GM21515 (cell line): ENCODE data around the gene DISC1.

ENCODE experiments used
- ATAC-seq: cut with Tn5 transposase; IDR thresholded peaks from one replicate; pipeline ENCODE4 v1.9.1; 2021; ENCODE audit not compliant: unreplicated experiment

DISC1 gene

GRCh38 chr1:231842441-231842840 is 215.9 kb downstream of the DISC1 start:
- ATAC-seq: no peak

DNA sequence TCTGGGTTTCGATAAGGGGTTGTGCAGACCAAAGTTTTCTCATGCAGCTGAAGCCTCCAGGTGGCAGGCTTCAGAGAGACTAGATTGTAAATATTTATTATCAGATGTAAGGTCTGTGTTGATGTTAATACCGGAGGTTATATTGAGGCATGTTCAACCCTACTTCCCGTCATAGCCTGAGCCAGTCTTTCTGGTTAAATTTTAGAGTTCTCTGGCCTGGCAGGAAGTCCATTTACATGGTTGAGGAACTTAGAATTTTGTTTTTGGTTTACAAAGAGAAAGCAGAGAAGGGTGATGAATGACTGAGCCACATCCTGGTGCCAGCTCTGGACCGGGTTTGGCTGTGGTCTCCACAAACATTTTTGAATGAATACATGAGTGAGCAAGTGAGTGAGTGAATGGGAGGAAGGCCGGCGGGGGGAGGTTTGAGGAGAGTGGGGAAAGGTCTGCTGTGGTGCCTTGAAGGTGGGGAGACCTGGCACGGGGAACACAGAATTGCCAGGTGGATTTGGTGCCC is 218.5 kb downstream of the DISC1 start:
- no peak for ATAC-seq

GRCh38 chr1:231847612-231848397 is 221.2 kb downstream of the DISC1 start:
- no peak for ATAC-seq

DNA sequence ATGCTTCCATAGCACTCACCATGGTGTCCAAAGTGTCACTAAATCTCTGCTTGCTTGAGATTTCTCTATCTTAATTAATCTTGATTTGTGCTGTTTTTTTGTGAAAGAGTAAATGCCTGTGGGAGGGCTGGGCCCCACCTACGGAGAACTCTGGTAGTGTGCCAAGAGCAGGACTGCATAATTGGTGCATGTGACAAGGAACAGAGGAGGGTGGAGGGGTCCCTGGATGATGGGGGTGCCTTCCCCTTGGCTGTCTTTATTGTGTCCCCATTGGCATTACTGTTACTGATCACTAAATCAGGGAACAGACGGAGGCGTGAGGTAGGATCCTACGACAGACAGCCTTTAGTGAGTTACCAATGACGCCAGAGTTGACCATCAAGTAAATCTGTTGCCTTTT is 223.4 kb downstream of the DISC1 start:
- no peak for ATAC-seq

GRCh38 chr1:231850786-231851185 is 224.2 kb downstream of the DISC1 start:
- no peak for ATAC-seq

GRCh38 chr1:231853588-231854207 is 227.1 kb downstream of the DISC1 start:
- ATAC-seq: no peak

- ATAC-seq: no peak
These were observed 228.8 kb downstream of the DISC1 start for GRCh38 chr1:231855361-231855760.

GRCh38 chr1:231855926-231856325 is 229.3 kb downstream of the DISC1 start:
- ATAC-seq: no peak

GRCh38 chr1:231856426-231856825 is 229.8 kb downstream of the DISC1 start:
- ATAC-seq: no peak

- ATAC-seq: no peak
These were observed 230.3 kb downstream of the DISC1 start for GRCh38 chr1:231856894-231857293.

DNA sequence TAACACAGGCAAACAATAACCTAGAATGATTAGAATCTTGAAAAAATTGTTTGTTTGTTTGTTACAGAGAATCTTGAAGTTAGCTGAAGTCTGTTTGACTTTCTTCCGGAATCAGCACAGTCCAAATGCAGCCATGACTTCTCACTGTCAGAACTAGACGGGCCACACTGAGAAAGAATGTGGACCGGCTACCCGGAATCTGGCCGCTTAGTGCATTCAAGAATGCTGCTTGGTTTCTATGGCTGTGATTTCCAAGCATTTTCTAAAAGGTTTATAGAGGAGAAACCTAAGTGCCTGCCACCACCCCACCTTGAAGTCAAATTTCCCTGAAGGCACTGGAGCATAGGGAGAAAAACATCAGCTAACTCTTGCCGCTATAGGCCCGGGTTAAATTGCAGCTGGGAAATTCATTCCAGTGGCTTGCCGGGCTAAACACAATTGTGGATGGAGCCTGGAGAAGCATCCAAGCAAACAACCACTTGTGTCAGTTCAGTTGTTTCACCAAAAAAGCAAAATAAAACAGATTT is 231.1 kb downstream of the DISC1 start:
- no peak for ATAC-seq

DNA sequence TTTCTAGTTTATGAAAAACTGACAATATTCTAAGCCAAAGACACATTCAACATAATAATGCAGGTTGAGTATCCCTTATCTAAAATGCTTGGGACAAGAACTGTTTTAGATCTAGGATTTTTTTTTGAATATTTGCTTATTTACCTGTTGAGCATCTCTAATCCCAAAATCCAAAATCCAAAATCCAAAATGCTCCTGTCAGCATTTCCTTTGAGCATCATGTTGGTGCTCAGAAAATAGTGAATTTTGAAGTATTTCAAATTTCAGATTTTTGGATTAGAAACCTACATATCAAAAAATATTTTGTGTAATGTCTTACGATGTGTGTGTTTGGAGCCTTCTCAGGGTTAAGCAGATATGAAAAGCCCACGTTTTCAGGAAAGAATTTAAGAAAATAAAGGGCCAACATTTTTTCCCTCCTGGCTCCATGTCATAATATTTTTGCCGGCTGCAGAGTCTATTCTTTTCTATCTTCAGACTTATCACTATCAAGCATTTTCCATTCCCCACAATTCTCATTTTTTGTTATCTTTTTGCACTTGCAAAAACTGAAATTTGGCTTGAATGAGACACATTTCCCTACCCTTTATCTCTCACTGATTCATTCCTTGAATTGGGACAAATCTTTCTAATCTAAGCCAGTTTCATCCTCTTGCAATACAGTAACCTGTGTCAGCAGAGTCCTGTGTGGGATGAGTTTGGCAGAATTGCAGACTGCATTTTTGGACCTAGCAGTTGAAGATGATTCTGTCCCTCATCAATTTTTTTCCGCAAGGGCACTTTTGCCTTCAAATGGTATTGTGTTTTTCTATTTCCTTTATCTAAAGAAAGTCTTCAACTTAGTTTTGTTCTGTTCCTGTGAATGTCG is 233.9 kb downstream of the DISC1 start:
- no peak for ATAC-seq

- no peak for ATAC-seq
These were observed 235.2 kb downstream of the DISC1 start for GRCh38 chr1:231861541-231862481.

DNA sequence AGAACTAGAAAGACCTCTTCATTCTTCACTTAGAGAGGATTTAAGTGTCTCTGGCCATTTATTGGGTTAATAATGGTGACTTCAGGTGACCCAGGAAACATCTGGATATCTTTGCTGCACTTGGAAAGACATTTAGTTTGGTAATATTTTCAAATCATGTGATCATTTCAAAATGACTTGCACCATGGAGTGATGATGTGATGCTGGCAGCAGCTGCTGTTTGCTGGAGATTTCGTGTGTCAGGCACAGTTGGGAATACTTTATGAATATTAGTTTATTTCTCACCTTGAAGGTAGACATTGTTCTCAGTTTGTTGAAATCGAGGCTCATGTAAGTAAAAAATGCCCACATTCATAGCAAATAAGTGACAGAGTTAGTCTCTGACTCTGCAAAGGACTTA is 236.0 kb downstream of the DISC1 start:
- no peak for ATAC-seq

- no peak for ATAC-seq
These were observed 238.7 kb downstream of the DISC1 start for GRCh38 chr1:231865331-231865730.

DNA sequence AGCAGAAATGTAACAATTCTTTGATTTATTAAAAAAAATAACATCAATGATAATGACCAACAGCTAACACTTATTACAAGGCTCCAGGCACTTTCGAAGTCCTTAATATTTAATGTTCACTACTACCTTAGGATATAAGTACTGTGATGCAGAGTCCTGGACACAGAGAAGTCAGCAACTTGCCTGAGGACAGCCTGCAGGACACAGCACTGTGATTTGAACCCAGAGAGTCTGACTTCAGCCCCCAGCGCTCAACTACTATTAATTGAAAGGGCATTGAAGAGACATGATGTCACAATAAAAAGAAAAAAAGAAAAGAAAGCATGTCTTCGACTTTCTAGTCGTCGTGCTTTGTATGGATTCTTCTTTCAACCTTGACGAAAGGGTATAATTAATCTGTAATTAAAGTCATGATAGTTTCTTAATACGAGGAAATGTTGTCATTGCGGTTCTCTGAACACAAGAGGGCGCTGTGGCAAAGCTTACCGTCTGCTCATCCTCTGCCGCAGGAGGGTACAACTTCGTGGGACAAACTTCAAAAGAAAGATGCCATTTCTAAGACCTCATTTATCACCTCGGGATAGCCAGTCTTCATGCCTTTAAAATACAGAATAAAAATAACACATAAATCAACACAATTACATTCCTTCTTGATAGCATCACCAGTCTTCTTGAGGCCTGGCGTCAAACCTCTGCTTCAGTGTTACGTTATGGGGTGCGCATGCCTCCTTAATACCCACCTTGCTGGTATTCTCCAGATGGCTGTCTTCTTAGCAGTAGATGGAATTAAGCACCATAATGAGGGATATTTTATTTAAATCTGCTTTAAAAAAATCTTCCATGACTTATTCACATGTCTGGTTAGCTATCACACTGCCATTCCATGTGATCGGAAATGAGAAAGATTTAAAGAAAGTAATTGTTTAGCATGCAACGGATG is 240.1 kb downstream of the DISC1 start:
- no peak for ATAC-seq

- ATAC-seq: no peak
These were observed 241.0 kb downstream of the DISC1 start for GRCh38 chr1:231867607-231868006.

DNA sequence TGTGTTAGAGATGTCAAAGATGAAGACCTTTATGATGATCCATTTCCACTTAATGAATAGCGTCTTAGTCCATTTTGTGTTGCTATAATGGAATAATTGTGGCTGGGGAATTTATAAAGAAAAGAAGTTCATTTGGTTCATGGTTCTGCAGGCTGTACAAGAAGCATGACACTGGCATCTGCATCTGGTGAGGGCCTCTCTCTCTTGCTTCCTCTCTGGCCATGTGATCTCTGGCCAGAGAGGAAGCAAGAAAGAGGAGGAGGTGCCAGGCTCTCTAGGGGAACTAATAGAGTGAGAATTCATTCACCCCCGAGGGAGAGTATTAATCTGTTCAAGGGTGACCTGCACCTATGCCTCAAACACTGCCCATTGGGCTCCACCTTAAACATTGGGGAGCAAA is 242.8 kb downstream of the DISC1 start:
- no peak for ATAC-seq

- ATAC-seq: no peak
These were observed 244.9 kb downstream of the DISC1 start for GRCh38 chr1:231871471-231871870.
